ENCODE results near the gene KCNQ2.

GRCh38 chr20:63505723-63506122 lies 33.3 kb upstream of the KCNQ2 start:
- TF ChIP-seq CTCF (IDR thresholded peaks at IDR 0.05) (no peak), EP300 (IDR thresholded peaks at IDR 0.05) (no peak)

All from gastroesophageal sphincter (tissue), 3 donors.